ENCODE results near the gene IGF2BP3.

The IGF2BP3 gene

GRCh38 chr7:23372611-23373010, 97.7 kb downstream of the IGF2BP3 start:
- DNase-seq = no peak

- no peak for DNase-seq
Measured at GRCh38 chr7:23371654-23372053, 98.6 kb downstream of the IGF2BP3 start.

GRCh38 chr7:23369695-23370404, 100.4 kb downstream of the IGF2BP3 start:
- DNase-seq = no peak

- DNase-seq = no peak
Measured at GRCh38 chr7:23369100-23369499, 101.2 kb downstream of the IGF2BP3 start.

- no peak for DNase-seq
Measured at GRCh38 chr7:23358152-23358674, 112.1 kb downstream of the IGF2BP3 start.

GRCh38 chr7:23357190-23358093, 112.8 kb downstream of the IGF2BP3 start:
- DNase-seq = no peak

GRCh38 chr7:23356726-23357125, 113.6 kb downstream of the IGF2BP3 start:
- no peak for DNase-seq

GRCh38 chr7:23356168-23356567, 114.1 kb downstream of the IGF2BP3 start:
- DNase-seq = no peak

GRCh38 chr7:23353172-23353571, 117.1 kb downstream of the IGF2BP3 start:
- peak; percentile 44 for DNase-seq

GRCh38 chr7:23350466-23350865, 119.8 kb downstream of the IGF2BP3 start:
- DNase-seq = no peak

GRCh38 chr7:23349484-23350157, 120.7 kb downstream of the IGF2BP3 start:
- no peak for DNase-seq

- no peak for DNase-seq
Measured at GRCh38 chr7:23347682-23348180, 122.6 kb downstream of the IGF2BP3 start.

GRCh38 chr7:23347033-23347681, 123.1 kb downstream of the IGF2BP3 start:
- DNase-seq = no peak

- DNase-seq = no peak
Measured at GRCh38 chr7:23346316-23346715, 124.0 kb downstream of the IGF2BP3 start.

- no peak for DNase-seq
Measured at GRCh38 chr7:23345601-23346000, 124.7 kb downstream of the IGF2BP3 start.

GRCh38 chr7:23343806-23344475, 126.3 kb downstream of the IGF2BP3 start:
- no peak for DNase-seq

GRCh38 chr7:23343102-23343501, 127.2 kb downstream of the IGF2BP3 start:
- no peak for DNase-seq

GRCh38 chr7:23341846-23342598, 128.3 kb downstream of the IGF2BP3 start:
- no peak for DNase-seq

GRCh38 chr7:23338863-23339262, 131.4 kb downstream of the IGF2BP3 start:
- DNase-seq = no peak

GRCh38 chr7:23338439-23338838, 131.9 kb downstream of the IGF2BP3 start:
- no peak for DNase-seq

- no peak for DNase-seq
Measured at GRCh38 chr7:23337374-23337773, 132.9 kb downstream of the IGF2BP3 start.

All from NCI-H510A (cell line).